ENCODE results near the gene L3MBTL2. TPM values are rescaled to one million over a fixed set of nuclear protein-coding genes. Genes with fewer than 3 reads are reported as not detected.

Gene L3MBTL2
- total RNA-seq, 1 experiment from 2014 or later = 23.7 TPM

- H3K4me3 ChIP-seq = no peak overlapping the region
- no peaks in the 10 kb centered on the region for H3K36me3 ChIP-seq
- no peak overlapping the region for H3K27ac ChIP-seq
- H3K4me1 ChIP-seq (replicated peaks) = no peaks in the 10 kb centered on the region; the same call in 1 of the 2 replicates
- no peak for DNase-seq (ENCODE audit: low read depth in 1 of 2, low spot score in 2 of 2)
- no peaks in the 10 kb centered on the region for H3K27me3 ChIP-seq (replicated peaks)
- H3K9me3 ChIP-seq (replicated peaks) = no peaks in the 10 kb centered on the region
These were observed 13.6 kb upstream of the L3MBTL2 start for GRCh38 chr22:41191467-41191866.

GRCh38 chr22:41193829-41194228 lies 11.3 kb upstream of the L3MBTL2 start:
- no peak overlapping the region for H3K27ac ChIP-seq
- H3K4me3 ChIP-seq = no peak overlapping the region
- H3K27me3 ChIP-seq (replicated peaks) = no peaks in the 10 kb centered on the region
- peaks cover 4% of the 10 kb centered on the region; the same call in 1 of the 2 replicates for H3K36me3 ChIP-seq
- H3K4me1 ChIP-seq (replicated peaks) = peaks cover 10% of the 10 kb centered on the region
- no peaks in the 10 kb centered on the region for H3K9me3 ChIP-seq (replicated peaks)
- no peak for DNase-seq (ENCODE audit: low read depth in 1 of 2, low spot score in 2 of 2)

GRCh38 chr22:41197038-41197972 lies 7.8 kb upstream of the L3MBTL2 start:
- Histone ChIP-seq H3K27ac (no peak overlapping the region), H3K9me3 (replicated peaks) (no peaks in the 10 kb centered on the region), H3K36me3 (peaks cover 4% of the 10 kb centered on the region; the same call in 1 of the 2 replicates), H3K27me3 (replicated peaks) (no peaks in the 10 kb centered on the region), H3K4me3 (peak overlapping the region; percentile 58), H3K4me1 (replicated peaks) (peaks cover 10% of the 10 kb centered on the region)
- DNase-seq (ENCODE audit: low read depth in 1 of 2, low spot score in 2 of 2) = peak; percentile 76 to 86

GRCh38 chr22:41198027-41198580 lies 7.0 kb upstream of the L3MBTL2 start:
- no peak for DNase-seq (ENCODE audit: low read depth in 1 of 2, low spot score in 2 of 2)

GRCh38 chr22:41201141-41201540 lies 4.0 kb upstream of the L3MBTL2 start:
- no peak for DNase-seq (ENCODE audit: low read depth in 1 of 2, low spot score in 2 of 2)
- Histone ChIP-seq H3K27ac (no peak overlapping the region), H3K4me3 (no peak overlapping the region), H3K36me3 (peaks cover 7% of the 10 kb centered on the region; the same call in 1 of the 2 replicates), H3K4me1 (replicated peaks) (peaks cover 14% of the 10 kb centered on the region), H3K27me3 (replicated peaks) (no peaks in the 10 kb centered on the region), H3K9me3 (replicated peaks) (no peaks in the 10 kb centered on the region)

More at GRCh38 chr22:41198027-41198580, 7.0 kb upstream of the L3MBTL2 start:
- Histone ChIP-seq H3K27me3 (replicated peaks) (no peaks in the 10 kb centered on the region), H3K36me3 (peaks cover 4% of the 10 kb centered on the region; the same call in 1 of the 2 replicates), H3K4me3 (peak overlapping the region; percentile 58), H3K9me3 (replicated peaks) (no peaks in the 10 kb centered on the region), H3K27ac (no peak overlapping the region), H3K4me1 (replicated peaks) (peaks cover 10% of the 10 kb centered on the region)

GRCh38 chr22:41203118-41203517 lies 2.0 kb upstream of the L3MBTL2 start:
- no peak for DNase-seq (ENCODE audit: low read depth in 1 of 2, low spot score in 2 of 2)

GRCh38 chr22:41204066-41204465 lies 1.0 kb upstream of the L3MBTL2 start:
- Histone ChIP-seq H3K36me3 (peaks cover 14% of the 10 kb centered on the region), H3K4me3 (no peak overlapping the region), H3K9me3 (replicated peaks) (no peaks in the 10 kb centered on the region), H3K4me1 (replicated peaks) (peaks cover 6% of the 10 kb centered on the region), H3K27ac (no peak overlapping the region), H3K27me3 (replicated peaks) (no peaks in the 10 kb centered on the region)
- no peak for DNase-seq (ENCODE audit: low read depth in 1 of 2, low spot score in 2 of 2)

More at GRCh38 chr22:41203118-41203517, 2.0 kb upstream of the L3MBTL2 start:
- Histone ChIP-seq H3K27me3 (replicated peaks) (no peaks in the 10 kb centered on the region), H3K4me1 (replicated peaks) (peaks cover 9% of the 10 kb centered on the region), H3K36me3 (peaks cover 9% of the 10 kb centered on the region), H3K9me3 (replicated peaks) (no peaks in the 10 kb centered on the region), H3K4me3 (no peak overlapping the region), H3K27ac (no peak overlapping the region)

- Histone ChIP-seq H3K4me3 (no peak overlapping the region), H3K9me3 (replicated peaks) (no peaks in the 10 kb centered on the region), H3K36me3 (peaks cover 28% of the 10 kb centered on the region), H3K27me3 (replicated peaks) (no peaks in the 10 kb centered on the region), H3K27ac (no peak overlapping the region), H3K4me1 (replicated peaks) (peaks cover 6% of the 10 kb centered on the region)
- no peak for DNase-seq (ENCODE audit: low read depth in 1 of 2, low spot score in 2 of 2)
These were observed 1.6 kb downstream of the L3MBTL2 start for GRCh38 chr22:41206719-41207118.

- H3K27ac ChIP-seq = no peak overlapping the region
- H3K4me3 ChIP-seq = no peak overlapping the region
- no peak for DNase-seq (ENCODE audit: low read depth in 1 of 2, low spot score in 2 of 2)
- H3K4me1 ChIP-seq (replicated peaks) = peaks cover 19% of the 10 kb centered on the region
- H3K27me3 ChIP-seq (replicated peaks) = no peaks in the 10 kb centered on the region
- peaks cover 58% of the 10 kb centered on the region for H3K36me3 ChIP-seq
- peaks cover 4% of the 10 kb centered on the region for H3K9me3 ChIP-seq (replicated peaks)
These were observed 10.3 kb downstream of the L3MBTL2 start for GRCh38 chr22:41215409-41215808.

GRCh38 chr22:41215926-41216325 lies 10.8 kb downstream of the L3MBTL2 start:
- Histone ChIP-seq H3K4me1 (replicated peaks) (peaks cover 19% of the 10 kb centered on the region), H3K27me3 (replicated peaks) (no peaks in the 10 kb centered on the region), H3K27ac (no peak overlapping the region)

GRCh38 chr22:41216984-41217383 lies 11.9 kb downstream of the L3MBTL2 start:
- Histone ChIP-seq H3K36me3 (peaks cover 66% of the 10 kb centered on the region), H3K27me3 (replicated peaks) (no peaks in the 10 kb centered on the region), H3K9me3 (replicated peaks) (peaks cover 4% of the 10 kb centered on the region), H3K4me1 (replicated peaks) (peaks cover 19% of the 10 kb centered on the region), H3K27ac (peak overlapping the region; percentile 50), H3K4me3 (no peak overlapping the region)
- DNase-seq (ENCODE audit: low read depth in 1 of 2, low spot score in 2 of 2) = no peak

More at GRCh38 chr22:41215926-41216325, 10.8 kb downstream of the L3MBTL2 start:
- Histone ChIP-seq H3K9me3 (replicated peaks) (peaks cover 4% of the 10 kb centered on the region), H3K36me3 (peaks cover 57% of the 10 kb centered on the region), H3K4me3 (no peak overlapping the region)
- DNase-seq (ENCODE audit: low read depth in 1 of 2, low spot score in 2 of 2) = no peak

GRCh38 chr22:41217553-41218157 lies 12.5 kb downstream of the L3MBTL2 start:
- Histone ChIP-seq H3K27ac (peak overlapping the region; percentile 50), H3K4me1 (replicated peaks) (peaks cover 19% of the 10 kb centered on the region), H3K27me3 (replicated peaks) (no peaks in the 10 kb centered on the region), H3K4me3 (0 out of 2 replicates have a peak overlapping the region, but pooled peaks have one; percentile 3), H3K9me3 (replicated peaks) (peaks cover 4% of the 10 kb centered on the region), H3K36me3 (peaks cover 69% of the 10 kb centered on the region)
- peak; percentile 65 to 76 for DNase-seq (ENCODE audit: low read depth in 1 of 2, low spot score in 2 of 2)

- Histone ChIP-seq H3K4me1 (replicated peaks) (peaks cover 3% of the 10 kb centered on the region), H3K36me3 (peaks cover 88% of the 10 kb centered on the region), H3K9me3 (replicated peaks) (no peaks in the 10 kb centered on the region), H3K27ac (no peak overlapping the region), H3K4me3 (no peak overlapping the region), H3K27me3 (replicated peaks) (no peaks in the 10 kb centered on the region)
- no peak for DNase-seq (ENCODE audit: low read depth in 1 of 2, low spot score in 2 of 2)
These were observed 17.9 kb downstream of the L3MBTL2 start for GRCh38 chr22:41222846-41223507.

Measured in SJSA1 (cell line).